ENCODE measurements around the gene DPF1.

- TF ChIP-seq POLR2A (IDR thresholded peaks at IDR 0.05), result no peak
- no peak for TF ChIP-seq CTCF (IDR thresholded peaks at IDR 0.05)
Measured at GRCh38 chr19:38247734-38248268, 23.8 kb upstream of the DPF1 start.

Data from ovary (tissue), 3 donors.